K562 (cell line): ENCODE data around the gene ZNF747. TPM values are rescaled to one million over a fixed set of nuclear protein-coding genes. Genes with fewer than 3 reads are reported as not detected.

Source experiments
- ATAC-seq: fragments of 200-7000 bp; cut with Tn5 transposase; 3 replicates; pipeline ENCODE4 v1.9.1; 2020; ENCODE audit warnings: moderate library complexity
- BruUV-seq: library from RNA; stranded (reverse); fragments of 400-500 nt; replicated peaks from 2 replicates; lab custom pipeline; 2021; lab: Mats Ljungman, UMichigan
- CTCF ChIA-PET: fragments of 300-600 bp; formaldehyde crosslinking; extraction: SDS; loops from one replicate; lab custom pipeline; 2021; ENCODE audit warnings: low intra/inter-chr PET ratio; lab: Yijun Ruan, JAX
- POLR2A ChIA-PET: fragments of 300-600, 350-650 bp; sonication (Branson Sonifier 250); formaldehyde crosslinking; extraction: SDS; loops from one replicate; lab custom pipeline; 2021; ENCODE audit warnings: antibody characterized with exemption, inconsistent platforms; lab: Yijun Ruan, JAX
- DNase-seq, 4 experiments: peaks; one replicate each; pipeline versions ENCODE4 v3.0.0 to v3.0.0-alpha.2; 2011 to 2018; ENCODE audit warnings: low spot score in 3 of 4, mixed read lengths in 3 of 4; ENCODE audit errors: extremely low read depth in 1 of 4
- FAIRE-seq: peaks from 2 replicates; lab custom pipeline; 2011; peaks lifted over from hg19 to GRCh38; lab: Jason Lieb, UNC
- H2AFZ ChIP-seq: 2 replicates; pipeline ENCODE4 v1.6.0; 2011; ENCODE audit warnings: low read depth, low read length, control low read depth, inconsistent platforms
- H3K27ac ChIP-seq: fragments of 200-600 bp; 3 replicates; pipeline ENCODE4 v1.8.0; 2011; ENCODE audit warnings: low read depth, mild to moderate bottlenecking, control low read depth, inconsistent platforms, low read length, moderate library complexity, mixed read lengths; ENCODE audit errors: extremely low read depth
- H3K27me3 ChIP-seq, 2 experiments: fragments of 300-600 bp in 1 of 2; 2 replicates in 1 of 2; 3 replicates in 1 of 2; pipeline versions ENCODE4 v1.6.0 to v1.8.0; 2011; ENCODE audit warnings: inconsistent platforms in 2 of 2, low read length in 2 of 2, mild to moderate bottlenecking in 1 of 2, mixed read lengths in 1 of 2, moderate library complexity in 1 of 2; ENCODE audit not compliant: control insufficient read depth in 2 of 2, insufficient read depth in 2 of 2
- H3K36me3 ChIP-seq: fragments of 300-600 bp; 3 replicates; pipeline ENCODE4 v1.8.0; 2011; ENCODE audit warnings: mild to moderate bottlenecking, low read length, inconsistent platforms; ENCODE audit not compliant: control insufficient read depth, insufficient read depth
- H3K4me1 ChIP-seq, 2 experiments: fragments of 200-600 bp in 1 of 2; replicated peaks in 1 of 2; 2 replicates in 1 of 2; 3 replicates in 1 of 2; pipeline versions ENCODE4 v1.5.1 to v1.8.0; 2011; ENCODE audit warnings: inconsistent platforms in 2 of 2, low read length in 2 of 2, mild to moderate bottlenecking in 1 of 2, mixed read lengths in 1 of 2, moderate library complexity in 1 of 2; ENCODE audit not compliant: control insufficient read depth in 2 of 2, insufficient read depth in 2 of 2
- H3K4me2 ChIP-seq: 2 replicates; pipeline ENCODE4 v1.6.1; 2011; ENCODE audit warnings: low read length, control low read depth, inconsistent platforms, mixed read lengths; ENCODE audit not compliant: insufficient read depth
- H3K4me3 ChIP-seq: fragments of 200-600 bp; sonication (generic), shearing (Covaris generic); 2 replicates; pipeline ENCODE4 v1.5.1; 2016; ENCODE audit warnings: control low read depth, inconsistent platforms
- H3K79me2 ChIP-seq: fragments of 200-600 bp; 3 replicates; pipeline ENCODE4 v1.8.0; 2011; ENCODE audit warnings: low read length, inconsistent platforms; ENCODE audit not compliant: control insufficient read depth, insufficient read depth
- H3K9ac ChIP-seq, 2 experiments: 2 replicates each; pipeline versions ENCODE4 v1.6.0 to v1.6.1; 2011; ENCODE audit warnings: low read depth in 2 of 2, low read length in 2 of 2, control low read depth in 1 of 2, inconsistent platforms in 1 of 2, mild to moderate bottlenecking in 1 of 2, mixed read lengths in 1 of 2; ENCODE audit not compliant: insufficient read depth in 1 of 2
- H3K9me1 ChIP-seq: one replicate; pipeline ENCODE4 v1.6.0; 2011; ENCODE audit warnings: inconsistent platforms, mild to moderate bottlenecking, low read length, moderate library complexity; ENCODE audit not compliant: control insufficient read depth, insufficient read depth
- H3K9me3 ChIP-seq: replicated peaks from 2 replicates; pipeline ENCODE4 v1.5.1; 2011; ENCODE audit warnings: low read depth, low read length, inconsistent platforms; ENCODE audit not compliant: control insufficient read depth, insufficient read depth
- H4K20me1 ChIP-seq: replicated peaks from 2 replicates; pipeline ENCODE4 v1.6.1; 2011; ENCODE audit warnings: low read length, inconsistent platforms, mixed read lengths; ENCODE audit not compliant: control insufficient read depth, insufficient read depth
- CXXC5 ChIP-seq: fragments of 250-450 bp; sonication (Bioruptor Pico); IDR thresholded peaks from 2 replicates; pipeline ENCODE4 v1.8.0; 2022; ENCODE audit warnings: inconsistent platforms, mild to moderate bottlenecking, moderate library complexity
- FOXP1 ChIP-seq: sonication (generic); formaldehyde crosslinking; IDR thresholded peaks from 2 replicates; pipeline ENCODE4 v1.8.0; 2022; ENCODE audit warnings: mild to moderate bottlenecking, missing genetic modification reagents
- LCOR ChIP-seq: sonication (generic); formaldehyde crosslinking; IDR thresholded peaks from 2 replicates; pipeline ENCODE4 v1.8.0; 2022; ENCODE audit warnings: mild to moderate bottlenecking, missing genetic modification reagents
- NONO ChIP-seq, 2 experiments: fragments of 200-400 bp in 1 of 2; fragments of 450-650 bp in 1 of 2; formaldehyde crosslinking in 1 of 2; IDR thresholded peaks; 2 replicates each; pipeline ENCODE4 v1.6.1; 2017; ENCODE audit warnings: low read depth in 2 of 2, mild to moderate bottlenecking in 2 of 2, moderate library complexity in 2 of 2, low read length in 1 of 2
- PCBP1 ChIP-seq: fragments of 200-400 bp; formaldehyde crosslinking; IDR thresholded peaks from 2 replicates; pipeline ENCODE4 v1.6.1; 2018; ENCODE audit warnings: mild to moderate bottlenecking, low read depth, low read length; ENCODE audit not compliant: poor library complexity, severe bottlenecking
- PHB ChIP-seq: fragments of 250-450 bp; sonication (Bioruptor Pico); IDR thresholded peaks from 2 replicates; pipeline ENCODE4 v1.5.0; 2021
- POLR2AphosphoS2 ChIP-seq: IDR thresholded peaks from 2 replicates; pipeline ENCODE4 v1.6.1; 2012; ENCODE audit warnings: low read length, improper control_type of control experiment
- SIRT6 ChIP-seq: IDR thresholded peaks from one replicate; pipeline ENCODE4 v1.6.1; 2012; ENCODE audit warnings: low read depth, mild to moderate bottlenecking, control low read depth, inconsistent platforms, low read length, moderate library complexity
- SUPT5H ChIP-seq: fragments of 450-650 bp; IDR thresholded peaks from 2 replicates; pipeline ENCODE4 v1.6.1; 2016
- ZBTB11 ChIP-seq, 3 experiments: fragments of 200-800 bp in 1 of 3; fragments of 250-450 bp in 1 of 3; fragments of 450-650 bp in 1 of 3; sonication (Bioruptor Pico) in 1 of 3; sonication (Bioruptor generic) in 1 of 3; formaldehyde crosslinking in 1 of 3; IDR thresholded peaks; 2 replicates each; pipeline versions ENCODE4 v1.6.1 to v1.8.0; 2016 to 2022; ENCODE audit warnings: mild to moderate bottlenecking in 2 of 3, missing genetic modification characterization in 2 of 3, missing compliant biosample characterization in 1 of 3, moderate library complexity in 1 of 3
- ZBTB17 ChIP-seq: fragments of 450-650 bp; formaldehyde crosslinking; IDR thresholded peaks from 2 replicates; pipeline ENCODE4 v1.4.0; 2020; ENCODE audit warnings: mild to moderate bottlenecking
- ZBTB7A ChIP-seq: IDR thresholded peaks from 2 replicates; pipeline ENCODE4 v1.6.1; 2011; ENCODE audit warnings: low read depth, mild to moderate bottlenecking, low read length, moderate library complexity, borderline replicate concordance; ENCODE audit not compliant: control insufficient read depth
- ZBTB8A ChIP-seq: fragments of 450-650 bp; IDR thresholded peaks from 2 replicates; pipeline ENCODE4 v1.6.1; 2018; ENCODE audit warnings: mild to moderate bottlenecking, moderate library complexity; ENCODE audit not compliant: partially characterized antibody
- ZNF449 ChIP-seq: fragments of 250-450 bp; sonication (Bioruptor Pico); IDR thresholded peaks from 2 replicates; pipeline ENCODE4 v1.8.0; 2022; ENCODE audit warnings: moderate library complexity, mild to moderate bottlenecking, inconsistent platforms
- ZNF511 ChIP-seq: sonication (generic); formaldehyde crosslinking; IDR thresholded peaks from 2 replicates; pipeline ENCODE4 v1.8.0; 2022; ENCODE audit warnings: mild to moderate bottlenecking, missing genetic modification reagents
- WGBS: fragments of 100-300 bp; shearing (Covaris generic); methylation state at CpG from one replicate; pipeline ENCODE4 v1.1.6; 2016; ENCODE audit warnings: low coverage, mixed read lengths; ENCODE audit not compliant: insufficient coverage; ENCODE audit errors: missing lambda C conversion rate; 5-methylcytosine and 5-hydroxymethylcytosine counted together
- in situ Hi-C: fragments of 300-500 bp; cut with MboI; formaldehyde crosslinking; loops from 4 replicates; pipeline ENCODE4 v1.15.0; 2018; ENCODE audit warnings: inconsistent platforms, mixed read lengths
- intact Hi-C: fragments of 100-400 bp; cut with micrococcal nuclease; formaldehyde crosslinking; loops from 2 replicates; pipeline ENCODE4 v1.14.2; 2022
- polyA plus RNA-seq, 8 experiments: library from polyadenylated mRNA; depleted of rRNA in 4 of 8; stranded (reverse) in 5 of 8; unstranded in 3 of 8; fragments of >200 nt; fragmentation: Nextera tagmentation in 2 of 8; fragmentation: Illumina TruSeq in 1 of 8; extraction: Ambion mirVana in 2 of 8; extraction: Trizol in 1 of 8; gene quantifications; 2 replicates each; pipeline versions ENCODE4 v1.2.1 to v1.2.3, GENCODE V29; 2011 to 2014; ENCODE audit warnings: inconsistent platforms in 1 of 8, missing spikeins in 1 of 8
- total RNA-seq, 7 experiments: library from RNA; depleted of rRNA in 6 of 7; stranded (reverse); fragments of >200 nt in 6 of 7; fragmentation: Illumina TruSeq in 2 of 7; extraction: Trizol in 2 of 7; gene quantifications; 2 replicates each; pipeline versions ENCODE4 v1.2.1 to v1.2.3, GENCODE V29; 2011 to 2021; ENCODE audit warnings: low replicate concordance in 1 of 7

Gene ZNF747
- total and polyA plus RNA-seq, 9 of the 15 experiments (the other 6 are each of a cell fraction or from before 2014, with no cell fraction given) = 0.14 to 3.3 (median 1.5) TPM

GRCh38 chr16:30526137-30526822, 8.4 kb downstream of the ZNF747 start, which contains the start of gene ZNF768:
TSS of gene ZNF768 (minus strand) at chr16:30526566. CDS start at chr16:30526413, 153 bp downstream.
- DNase-seq (peak; percentile 73 to 91 (median 87)), FAIRE-seq (no peak), ATAC-seq (peak; percentile 63)
- H3K36me3 ChIP-seq = peaks cover 17% of the 10 kb centered on the region; the same call in 2 of the 3 replicates
- peak within 1 kb of the TSS; percentile 78 for H3K4me3 ChIP-seq
- H3K4me2 ChIP-seq = peak within 1 kb of the TSS; percentile 68
- H3K9ac ChIP-seq = peak within 1 kb of the TSS; percentile 96 to 100
- peaks cover 36 to 67% of the 10 kb centered on the region in 2 experiments; a peak in 4 of 5 replicates for H3K4me1 ChIP-seq
- in situ Hi-C loops (no loop called here), intact Hi-C loops (loop anchor here (2.0 to 5.0 kb wide), 3 partner anchors 34 to 81 kb away; partner anchors contain the start of gene SEPHS2)
- H3K9me3 ChIP-seq = no peaks in the 10 kb centered on the region
- H3K79me2 ChIP-seq = peaks cover 19% of the 10 kb centered on the region
- no TSS peak for BruUV-seq
- ChIA-PET CTCF (no interaction called here), POLR2A (interaction anchor here (0.6 to 4.3 kb wide), 7 partner anchors 9 to 25 kb away, joined by 3 to 16 read pairs (median 5); no protein-coding TSS in a partner anchor)
- H2AFZ ChIP-seq = peak within 1 kb of the TSS; percentile 88
- WGBS = 2% methylated on average over 8 of the region's 73 CpGs
- H3K27me3 ChIP-seq = no peaks in the 10 kb centered on the region
- H4K20me1 ChIP-seq = no peaks in the 10 kb centered on the region
- H3K9me1 ChIP-seq = peaks cover 4% of the 10 kb centered on the region
- peak within 1 kb of the TSS; percentile 97 for H3K27ac ChIP-seq
- TF ChIP-seq FOXP1 (CRISPR knock-in tag) = peak; percentile 29; the same call in 1 of the 2 replicates
- TF ChIP-seq ZNF449 (CRISPR knock-in tag) = no peak
- 0 out of 2 replicates have a peak, but pooled peaks have one; percentile 68 for TF ChIP-seq ZNF511 (CRISPR knock-in tag)
- peak in 1 of 3 experiments; percentile 65; a peak in 1 of 6 replicates for TF ChIP-seq ZBTB11 (CRISPR knock-in tag; IDR thresholded peaks at IDR 0.05)
- 0 out of 2 replicates have a peak, but pooled peaks have one; percentile 7 for TF ChIP-seq SUPT5H
- peak in 1 of 2 experiments; percentile 91; a peak in 2 of 4 replicates for TF ChIP-seq NONO (IDR thresholded peaks at IDR 0.05; ENCODE audit: low read depth in 2 of 2, low read length in 1 of 2)
- TF ChIP-seq CXXC5 (CRISPR knock-in tag) = peak; percentile 7
- no peak for TF ChIP-seq ZBTB8A
- no peak for TF ChIP-seq SIRT6
- TF ChIP-seq ZBTB17 (CRISPR knock-in tag) = 0 out of 2 replicates have a peak, but pooled peaks have one; percentile 16
- no peak for TF ChIP-seq POLR2AphosphoS2
- no peak for TF ChIP-seq PHB
- peak; percentile 67; the same call in 1 of the 2 replicates for TF ChIP-seq ZBTB7A
- 0 out of 2 replicates have a peak, but pooled peaks have one; percentile 66 for TF ChIP-seq LCOR
- peak; percentile 7 for TF ChIP-seq PCBP1
